Measurements from ENCODE around the gene UBTF. TPM values are rescaled to one million over a fixed set of nuclear protein-coding genes. Genes with fewer than 3 reads are reported as not detected.

The UBTF gene
- polyA plus RNA-seq, 1 donor (not counting 4 experiments of a cell fraction or from before 2014, with no cell fraction given), result 23.0 TPM

GRCh38 chr17:44223541-44224071 is 4.1 kb upstream of the UBTF start:
- Histone ChIP-seq H3K9me3 (ENCODE audit: control insufficient read depth, low read depth, low read length) (no peaks in the 10 kb centered on the region), H3K4me2 (ENCODE audit: control insufficient read depth, extremely low read depth, insufficient read depth, low read depth, low read length) (no peak overlapping the region), H3K9me1 (ENCODE audit: control insufficient read depth, extremely low read depth, insufficient read depth, low read length) (no peaks in the 10 kb centered on the region), H3K4me1 (ENCODE audit: control insufficient read depth, extremely low read depth, insufficient read depth, low read length) (peaks cover 20% of the 10 kb centered on the region), H3K27ac (ENCODE audit: control insufficient read depth, insufficient read depth, low read length) (no peak overlapping the region), H3K9ac (ENCODE audit: control insufficient read depth, extremely low read depth, insufficient read depth, low read length) (no peak overlapping the region), H3K4me3 (ENCODE audit: control insufficient read depth in 2 of 3, extremely low read depth in 1 of 3, insufficient read depth in 2 of 3, low read depth in 1 of 3, low read length in 3 of 3) (no peak overlapping the region), H3K36me3 (ENCODE audit: control insufficient read depth in 2 of 2, extremely low read depth in 1 of 2, insufficient read depth in 2 of 2, low read length in 2 of 2) (no peaks in the 10 kb centered on the region), H3K27me3 (ENCODE audit: control insufficient read depth, extremely low read depth, insufficient read depth, low read length) (no peaks in the 10 kb centered on the region), H3K79me2 (ENCODE audit: control insufficient read depth, insufficient read depth, low read length) (peaks cover 5% of the 10 kb centered on the region), H4K20me1 (ENCODE audit: control insufficient read depth, extremely low read depth, insufficient read depth, low read length) (no peaks in the 10 kb centered on the region), H2AFZ (ENCODE audit: control insufficient read depth, low read length) (no peak overlapping the region)
- no peak for DNase-seq (ENCODE audit: low read depth, low spot score)
- TF ChIP-seq CTCF (optimal IDR thresholded peaks at IDR 0.05 in 1 of 3, IDR thresholded peaks at IDR 0.05 in 1 of 3, conservative IDR thresholded peaks at IDR 0.05 in 1 of 3; ENCODE audit: extremely low read depth in 1 of 3, insufficient read depth in 2 of 3, low read length in 3 of 3), result no peak
- TF ChIP-seq EZH2 (IDR thresholded peaks at IDR 0.05; ENCODE audit: low read length), result no peak
- dilution Hi-C loops (cut with MboI; ENCODE audit: extremely low pct_ligation_motif_present, low sequenced_read_pairs), result no loop called here
- FAIRE-seq, result no peak

- FAIRE-seq (no peak), DNase-seq (ENCODE audit: low read depth, low spot score) (no peak)
- H3K9me3 ChIP-seq (ENCODE audit: control insufficient read depth, low read depth, low read length), result no peaks in the 10 kb centered on the region
- H3K4me1 ChIP-seq (ENCODE audit: control insufficient read depth, extremely low read depth, insufficient read depth, low read length), result peaks cover 28% of the 10 kb centered on the region
- peak overlapping the region; percentile 92 for H2AFZ ChIP-seq (ENCODE audit: control insufficient read depth, low read length)
- H3K27me3 ChIP-seq (ENCODE audit: control insufficient read depth, extremely low read depth, insufficient read depth, low read length), result no peaks in the 10 kb centered on the region
- H3K36me3 ChIP-seq (ENCODE audit: control insufficient read depth in 2 of 2, extremely low read depth in 1 of 2, insufficient read depth in 2 of 2, low read length in 2 of 2), result peaks cover 0 to 4% of the 10 kb centered on the region in 2 experiments
- dilution Hi-C loops (cut with MboI; ENCODE audit: extremely low pct_ligation_motif_present, low sequenced_read_pairs), result no loop called here
- TF ChIP-seq EZH2 (IDR thresholded peaks at IDR 0.05; ENCODE audit: low read length) (no peak), CTCF (optimal IDR thresholded peaks at IDR 0.05 in 1 of 3, IDR thresholded peaks at IDR 0.05 in 1 of 3, conservative IDR thresholded peaks at IDR 0.05 in 1 of 3; ENCODE audit: extremely low read depth in 1 of 3, insufficient read depth in 2 of 3, low read length in 3 of 3) (peak in 1 of 3 experiments; percentile 19)
- peak overlapping the region; percentile 87 for H3K9ac ChIP-seq (ENCODE audit: control insufficient read depth, extremely low read depth, insufficient read depth, low read length)
- no peaks in the 10 kb centered on the region for H3K9me1 ChIP-seq (ENCODE audit: control insufficient read depth, extremely low read depth, insufficient read depth, low read length)
- peak overlapping the region; percentile 70 for H3K27ac ChIP-seq (ENCODE audit: control insufficient read depth, insufficient read depth, low read length)
- peaks cover 15% of the 10 kb centered on the region for H3K79me2 ChIP-seq (ENCODE audit: control insufficient read depth, insufficient read depth, low read length)
- peak overlapping the region; percentile 98 for H3K4me2 ChIP-seq (ENCODE audit: control insufficient read depth, extremely low read depth, insufficient read depth, low read depth, low read length)
- peak overlapping the region; percentile 84 to 89 (median 85) for H3K4me3 ChIP-seq (ENCODE audit: control insufficient read depth in 2 of 3, extremely low read depth in 1 of 3, insufficient read depth in 2 of 3, low read depth in 1 of 3, low read length in 3 of 3)
- no peaks in the 10 kb centered on the region for H4K20me1 ChIP-seq (ENCODE audit: control insufficient read depth, extremely low read depth, insufficient read depth, low read length)
These were observed 2.8 kb upstream of the UBTF start for GRCh38 chr17:44222112-44222869.
